Erythroblast (primary cell): ENCODE measurements around the gene P2RY14.

Source experiments
- GATA1 ChIP-seq: IDR thresholded peaks from 2 replicates; pipeline ENCODE4 v1.6.1; 2011; ENCODE audit warnings: low read depth, mild to moderate bottlenecking, control low read depth, low read length, moderate library complexity
- POLR2A ChIP-seq: IDR thresholded peaks from 2 replicates; pipeline ENCODE4 v1.6.1; 2011; ENCODE audit warnings: mild to moderate bottlenecking, low read length

DNA sequence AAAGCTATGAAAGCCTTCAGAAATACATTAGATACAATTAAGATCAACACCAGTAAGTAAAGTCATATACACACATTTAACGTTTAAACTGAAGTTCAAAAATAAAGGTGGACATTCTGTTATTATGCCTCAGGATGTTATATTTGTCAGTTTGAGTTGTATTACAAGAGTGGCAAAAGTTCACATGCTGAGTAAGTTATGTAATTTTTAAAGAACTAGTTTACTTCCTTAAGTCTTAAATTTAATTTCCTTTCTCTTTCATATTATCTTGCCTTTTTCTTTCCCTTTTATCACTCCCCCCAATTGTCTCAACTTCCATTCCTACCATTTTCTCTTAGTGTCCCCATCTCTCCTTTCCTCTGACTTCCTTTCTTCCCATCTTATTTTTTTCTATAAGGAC, 43.2 kb upstream of the P2RY14 start:
- TF ChIP-seq POLR2A = no peak
- no peak for TF ChIP-seq GATA1
